Measurements from ENCODE around the gene GALNT9. TPM values are rescaled to one million over a fixed set of nuclear protein-coding genes. Genes with fewer than 3 reads are reported as not detected.

Gene GALNT9
- polyA plus RNA-seq, 1 donor from 2014 or later, result 13.5 TPM

DNA sequence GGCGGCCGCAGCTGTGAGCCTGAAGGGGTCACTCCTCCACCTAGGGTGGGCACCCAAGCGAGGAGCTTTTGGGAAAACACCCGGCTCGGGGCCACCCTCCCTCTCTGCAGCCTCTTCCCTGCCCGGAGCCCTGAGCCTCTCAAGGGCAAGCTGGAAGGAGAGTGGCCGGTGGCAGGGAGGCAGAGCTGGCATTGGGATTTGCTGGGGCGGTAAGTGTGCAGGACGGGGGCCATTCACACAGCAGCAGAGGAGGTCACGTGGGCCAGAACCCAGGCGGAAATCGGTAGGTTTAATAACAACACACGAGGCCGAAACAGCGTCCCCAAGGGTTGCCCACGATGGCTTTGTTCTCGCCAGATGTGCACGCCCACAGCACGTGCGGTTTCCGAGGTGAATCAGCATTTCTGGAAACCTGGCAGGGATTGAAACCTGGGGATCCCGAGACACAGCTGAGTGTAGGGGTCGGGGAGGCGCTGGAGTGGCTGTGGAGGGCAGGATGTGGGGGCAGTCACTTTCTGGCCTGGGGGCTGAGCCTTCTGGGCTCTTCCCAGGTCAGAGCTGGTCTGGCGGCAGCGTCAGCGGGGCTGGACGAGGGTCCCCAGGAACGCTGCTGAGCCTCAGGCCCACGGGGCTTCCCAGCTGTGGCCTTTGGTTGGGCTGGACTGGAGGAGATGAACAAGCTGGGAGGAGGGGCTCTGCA, 161.6 kb downstream of the GALNT9 start:
- Histone ChIP-seq H3K9me3 (ENCODE audit: low read length) (no peaks in the 10 kb centered on the region), H3K4me2 (ENCODE audit: low read length) (no peak overlapping the region), H2AFZ (ENCODE audit: low read depth, low read length) (no peak overlapping the region), H3K9ac (ENCODE audit: low read length) (no peak overlapping the region), H4K20me1 (ENCODE audit: insufficient read depth) (no peaks in the 10 kb centered on the region), H3F3A (ENCODE audit: insufficient read depth, low read length, poor library complexity, severe bottlenecking) (no peaks in the 10 kb centered on the region), H3K4me3 (ENCODE audit: low read length) (no peak overlapping the region), H3K79me2 (replicated peaks; ENCODE audit: insufficient read depth, low read length) (no peaks in the 10 kb centered on the region), H3K36me3 (ENCODE audit: insufficient read depth, low read length) (no peaks in the 10 kb centered on the region), H3K9me2 (ENCODE audit: insufficient read depth, low read length) (no peaks in the 10 kb centered on the region), H3K27ac (ENCODE audit: low read length) (no peak overlapping the region), H3K27me3 (ENCODE audit: insufficient read depth, low read depth, low read length) (no peaks in the 10 kb centered on the region)
- TF ChIP-seq SMC3 (conservative IDR thresholded peaks at IDR 0.05; ENCODE audit: poor library complexity) (no peak), EZH2 (IDR thresholded peaks at IDR 0.05; ENCODE audit: borderline replicate concordance, insufficient read depth, low read length, poor library complexity, severe bottlenecking) (no peak), MXI1 (conservative IDR thresholded peaks at IDR 0.05; ENCODE audit: poor library complexity, severe bottlenecking) (no peak), TAF1 (IDR thresholded peaks at IDR 0.05; ENCODE audit: low read depth) (no peak), RAD21 (conservative IDR thresholded peaks at IDR 0.05) (no peak), POLR2AphosphoS5 (IDR thresholded peaks at IDR 0.05) (no peak)
- TF ChIP-seq, protein P1, sequence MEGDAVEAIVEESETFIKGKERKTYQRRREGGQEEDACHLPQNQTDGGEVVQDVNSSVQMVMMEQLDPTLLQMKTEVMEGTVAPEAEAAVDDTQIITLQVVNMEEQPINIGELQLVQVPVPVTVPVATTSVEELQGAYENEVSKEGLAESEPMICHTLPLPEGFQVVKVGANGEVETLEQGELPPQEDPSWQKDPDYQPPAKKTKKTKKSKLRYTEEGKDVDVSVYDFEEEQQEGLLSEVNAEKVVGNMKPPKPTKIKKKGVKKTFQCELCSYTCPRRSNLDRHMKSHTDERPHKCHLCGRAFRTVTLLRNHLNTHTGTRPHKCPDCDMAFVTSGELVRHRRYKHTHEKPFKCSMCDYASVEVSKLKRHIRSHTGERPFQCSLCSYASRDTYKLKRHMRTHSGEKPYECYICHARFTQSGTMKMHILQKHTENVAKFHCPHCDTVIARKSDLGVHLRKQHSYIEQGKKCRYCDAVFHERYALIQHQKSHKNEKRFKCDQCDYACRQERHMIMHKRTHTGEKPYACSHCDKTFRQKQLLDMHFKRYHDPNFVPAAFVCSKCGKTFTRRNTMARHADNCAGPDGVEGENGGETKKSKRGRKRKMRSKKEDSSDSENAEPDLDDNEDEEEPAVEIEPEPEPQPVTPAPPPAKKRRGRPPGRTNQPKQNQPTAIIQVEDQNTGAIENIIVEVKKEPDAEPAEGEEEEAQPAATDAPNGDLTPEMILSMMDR (IDR thresholded peaks at IDR 0.05; ENCODE audit: poor library complexity, severe bottlenecking), result no peak

DNA sequence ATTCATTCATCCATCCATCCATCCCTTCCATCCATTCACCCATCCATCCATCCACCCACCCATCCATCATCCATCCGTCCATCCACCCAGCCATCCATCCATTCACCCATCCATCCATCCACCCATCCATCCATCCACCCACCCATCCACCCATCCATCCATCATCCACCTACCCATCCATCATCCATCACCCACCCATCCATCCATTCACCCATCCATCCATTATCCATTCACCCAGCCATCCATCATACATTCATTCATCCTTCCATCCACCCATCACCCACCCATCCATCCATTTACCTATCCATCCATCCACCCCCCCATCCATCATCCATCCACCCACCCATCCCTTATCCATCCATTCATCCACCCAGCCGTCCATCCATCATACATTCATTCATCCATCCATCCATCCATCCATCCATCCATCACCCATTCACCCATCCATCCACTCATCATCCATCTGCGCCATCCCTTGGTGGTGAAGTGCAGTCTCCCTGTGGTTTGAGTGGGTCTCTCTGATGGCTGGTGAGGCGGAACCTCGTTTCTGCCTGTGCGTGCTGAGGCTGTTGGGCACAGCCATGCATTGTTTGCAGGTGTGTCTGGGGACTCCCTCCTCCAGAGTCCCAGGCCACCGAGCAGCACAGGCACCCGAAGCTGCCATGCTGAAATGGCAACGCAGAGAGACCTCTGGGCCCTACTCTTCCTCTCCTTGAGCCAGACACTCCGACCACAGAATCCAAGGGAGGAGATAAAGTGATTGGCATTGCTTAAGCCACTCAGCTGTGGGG, 162.4 kb downstream of the GALNT9 start:
- no peaks in the 10 kb centered on the region for H3K27me3 ChIP-seq (ENCODE audit: insufficient read depth, low read depth, low read length)
- H3K79me2 ChIP-seq (replicated peaks; ENCODE audit: insufficient read depth, low read length), result no peaks in the 10 kb centered on the region
- H4K20me1 ChIP-seq (ENCODE audit: insufficient read depth), result no peaks in the 10 kb centered on the region
- no peaks in the 10 kb centered on the region for H3K9me2 ChIP-seq (ENCODE audit: insufficient read depth, low read length)
- no peak overlapping the region for H3K27ac ChIP-seq (ENCODE audit: low read length)
- TF ChIP-seq EP300 (conservative IDR thresholded peaks at IDR 0.05; ENCODE audit: poor library complexity, severe bottlenecking) (no peak), MXI1 (conservative IDR thresholded peaks at IDR 0.05; ENCODE audit: poor library complexity, severe bottlenecking) (no peak)
- H3K4me2 ChIP-seq (ENCODE audit: low read length), result no peak overlapping the region
- H3F3A ChIP-seq (ENCODE audit: insufficient read depth, low read length, poor library complexity, severe bottlenecking), result no peaks in the 10 kb centered on the region
- no peak overlapping the region for H3K9ac ChIP-seq (ENCODE audit: low read length)
- no peak overlapping the region for H2AFZ ChIP-seq (ENCODE audit: low read depth, low read length)
- no peaks in the 10 kb centered on the region for H3K9me3 ChIP-seq (ENCODE audit: low read length)
- no peaks in the 10 kb centered on the region for H3K36me3 ChIP-seq (ENCODE audit: insufficient read depth, low read length)
- no peak overlapping the region for H3K4me3 ChIP-seq (ENCODE audit: low read length)

DNA sequence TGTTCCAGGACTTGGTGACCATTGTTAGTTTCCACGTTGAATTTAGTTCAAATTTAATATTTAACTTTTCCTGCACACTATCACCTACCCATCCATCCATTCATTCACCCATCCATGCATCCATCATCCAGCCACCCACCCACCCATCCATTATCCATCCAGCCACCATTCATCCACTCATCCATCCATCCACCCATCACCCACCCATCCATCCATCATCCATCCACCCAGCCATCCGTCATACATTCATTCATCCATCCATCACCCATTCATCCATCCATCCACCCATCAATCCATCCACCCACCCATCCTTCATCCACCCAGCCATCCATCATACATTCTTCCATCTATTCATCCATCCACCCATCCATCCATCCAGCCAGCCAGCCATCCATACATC, 163.3 kb downstream of the GALNT9 start:
- TF ChIP-seq EP300 (conservative IDR thresholded peaks at IDR 0.05; ENCODE audit: poor library complexity, severe bottlenecking) (no peak), POLR2AphosphoS5 (IDR thresholded peaks at IDR 0.05) (no peak), SMC3 (conservative IDR thresholded peaks at IDR 0.05; ENCODE audit: poor library complexity) (no peak), EZH2 (IDR thresholded peaks at IDR 0.05; ENCODE audit: borderline replicate concordance, insufficient read depth, low read length, poor library complexity, severe bottlenecking) (no peak), MXI1 (conservative IDR thresholded peaks at IDR 0.05; ENCODE audit: poor library complexity, severe bottlenecking) (no peak), TAF1 (IDR thresholded peaks at IDR 0.05; ENCODE audit: low read depth) (no peak), RAD21 (conservative IDR thresholded peaks at IDR 0.05) (no peak)
- TF ChIP-seq, protein P2, sequence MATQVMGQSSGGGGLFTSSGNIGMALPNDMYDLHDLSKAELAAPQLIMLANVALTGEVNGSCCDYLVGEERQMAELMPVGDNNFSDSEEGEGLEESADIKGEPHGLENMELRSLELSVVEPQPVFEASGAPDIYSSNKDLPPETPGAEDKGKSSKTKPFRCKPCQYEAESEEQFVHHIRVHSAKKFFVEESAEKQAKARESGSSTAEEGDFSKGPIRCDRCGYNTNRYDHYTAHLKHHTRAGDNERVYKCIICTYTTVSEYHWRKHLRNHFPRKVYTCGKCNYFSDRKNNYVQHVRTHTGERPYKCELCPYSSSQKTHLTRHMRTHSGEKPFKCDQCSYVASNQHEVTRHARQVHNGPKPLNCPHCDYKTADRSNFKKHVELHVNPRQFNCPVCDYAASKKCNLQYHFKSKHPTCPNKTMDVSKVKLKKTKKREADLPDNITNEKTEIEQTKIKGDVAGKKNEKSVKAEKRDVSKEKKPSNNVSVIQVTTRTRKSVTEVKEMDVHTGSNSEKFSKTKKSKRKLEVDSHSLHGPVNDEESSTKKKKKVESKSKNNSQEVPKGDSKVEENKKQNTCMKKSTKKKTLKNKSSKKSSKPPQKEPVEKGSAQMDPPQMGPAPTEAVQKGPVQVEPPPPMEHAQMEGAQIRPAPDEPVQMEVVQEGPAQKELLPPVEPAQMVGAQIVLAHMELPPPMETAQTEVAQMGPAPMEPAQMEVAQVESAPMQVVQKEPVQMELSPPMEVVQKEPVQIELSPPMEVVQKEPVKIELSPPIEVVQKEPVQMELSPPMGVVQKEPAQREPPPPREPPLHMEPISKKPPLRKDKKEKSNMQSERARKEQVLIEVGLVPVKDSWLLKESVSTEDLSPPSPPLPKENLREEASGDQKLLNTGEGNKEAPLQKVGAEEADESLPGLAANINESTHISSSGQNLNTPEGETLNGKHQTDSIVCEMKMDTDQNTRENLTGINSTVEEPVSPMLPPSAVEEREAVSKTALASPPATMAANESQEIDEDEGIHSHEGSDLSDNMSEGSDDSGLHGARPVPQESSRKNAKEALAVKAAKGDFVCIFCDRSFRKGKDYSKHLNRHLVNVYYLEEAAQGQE (IDR thresholded peaks at IDR 0.05; ENCODE audit: borderline replicate concordance), result no peak
- TF ChIP-seq, protein P1 (IDR thresholded peaks at IDR 0.05; ENCODE audit: poor library complexity, severe bottlenecking), result no peak
- no peaks in the 10 kb centered on the region for H3K27me3 ChIP-seq (ENCODE audit: insufficient read depth, low read depth, low read length)

More for the DNA sequence above, 163.3 kb downstream of the GALNT9 start:
- no peaks in the 10 kb centered on the region for H3K36me3 ChIP-seq (ENCODE audit: insufficient read depth, low read length)
- H3F3A ChIP-seq (ENCODE audit: insufficient read depth, low read length, poor library complexity, severe bottlenecking), result no peaks in the 10 kb centered on the region
- H3K79me2 ChIP-seq (replicated peaks; ENCODE audit: insufficient read depth, low read length), result no peaks in the 10 kb centered on the region
- no peak overlapping the region for H3K9ac ChIP-seq (ENCODE audit: low read length)
- no peaks in the 10 kb centered on the region for H3K9me2 ChIP-seq (ENCODE audit: insufficient read depth, low read length)
- H3K4me2 ChIP-seq (ENCODE audit: low read length), result no peak overlapping the region
- no peaks in the 10 kb centered on the region for H3K9me3 ChIP-seq (ENCODE audit: low read length)
- H4K20me1 ChIP-seq (ENCODE audit: insufficient read depth), result no peaks in the 10 kb centered on the region
- no peak overlapping the region for H3K27ac ChIP-seq (ENCODE audit: low read length)
- H3K4me3 ChIP-seq (ENCODE audit: low read length), result no peak overlapping the region
- no peak overlapping the region for H2AFZ ChIP-seq (ENCODE audit: low read depth, low read length)
